GM19397 (cell line): Measurements from ENCODE around the gene OSER1.
"Not testable (repeated sequence)": the region's sequence is repeated elsewhere in the genome, so short reads cannot be mapped to it uniquely, and the experiment has no call there.

ENCODE experiments used
- ATAC-seq: cut with Tn5 transposase; IDR thresholded peaks from one replicate; pipeline ENCODE4 v1.9.1; 2021; ENCODE audit warnings: mild to moderate bottlenecking, moderate library complexity; ENCODE audit not compliant: unreplicated experiment

OSER1 gene

GRCh38 chr20:44210406-44211176 is at the start of gene OSER1:
Gene OSER1 (minus strand): TSS chr20:44210771. CDS start chr20:44206957, 3,814 bp downstream.
- peak; percentile 84 for ATAC-seq

- no peak for ATAC-seq
Observed at GRCh38 chr20:44258226-44258890, 47.8 kb upstream of the OSER1 start.

- ATAC-seq, result no peak
Observed at GRCh38 chr20:44256961-44257360, 46.4 kb upstream of the OSER1 start.

GRCh38 chr20:44255942-44256341 is 45.4 kb upstream of the OSER1 start:
- ATAC-seq, result no peak

GRCh38 chr20:44254073-44254472 is 43.5 kb upstream of the OSER1 start:
- ATAC-seq, result no peak

- no peak for ATAC-seq
Observed at GRCh38 chr20:44253528-44253927, 43.0 kb upstream of the OSER1 start.

- no peak for ATAC-seq
Observed at GRCh38 chr20:44251284-44251683, 40.7 kb upstream of the OSER1 start.

- ATAC-seq, result no peak
Observed at GRCh38 chr20:44248410-44248759, 37.8 kb upstream of the OSER1 start.

- ATAC-seq, result no peak
Observed at GRCh38 chr20:44247586-44248409, 37.2 kb upstream of the OSER1 start.

- ATAC-seq, result no peak
Observed at GRCh38 chr20:44247131-44247571, 36.6 kb upstream of the OSER1 start, which contains the start of gene GDAP1L1. Gene GDAP1L1 (plus strand): TSS chr20:44247308. CDS start chr20:44247335, 27 bp downstream.

- no peak for ATAC-seq
Observed at GRCh38 chr20:44245977-44246376, 35.4 kb upstream of the OSER1 start.

GRCh38 chr20:44241796-44242195 is 31.2 kb upstream of the OSER1 start:
- no peak for ATAC-seq

- ATAC-seq, result not testable (repeated sequence)
Observed at GRCh38 chr20:44236840-44237239, 26.3 kb upstream of the OSER1 start.

- ATAC-seq, result no peak
Observed at GRCh38 chr20:44235702-44236101, 25.1 kb upstream of the OSER1 start.

GRCh38 chr20:44234566-44235317 is 24.2 kb upstream of the OSER1 start:
- no peak for ATAC-seq

- no peak for ATAC-seq
Observed at GRCh38 chr20:44233436-44234016, 23.0 kb upstream of the OSER1 start.

- not testable (repeated sequence) for ATAC-seq
Observed at GRCh38 chr20:44232469-44232856, 21.9 kb upstream of the OSER1 start.

GRCh38 chr20:44231713-44232468 is 21.3 kb upstream of the OSER1 start:
- no peak for ATAC-seq

- no peak for ATAC-seq
Observed at GRCh38 chr20:44231193-44231592, 20.6 kb upstream of the OSER1 start.
